ENCODE measurements around the gene MTA3.

- TF ChIP-seq EP300 (IDR thresholded peaks at IDR 0.05; ENCODE audit: borderline replicate concordance) (no peak), MAX (IDR thresholded peaks at IDR 0.05) (no peak), CEBPB (IDR thresholded peaks at IDR 0.05) (no peak), RAD21 (IDR thresholded peaks at IDR 0.05; ENCODE audit: low read depth) (no peak), FOXM1 (IDR thresholded peaks at IDR 0.05; ENCODE audit: borderline replicate concordance, low read depth) (no peak), NFIC (IDR thresholded peaks at IDR 0.05) (no peak), CREB1 (IDR thresholded peaks at IDR 0.05; ENCODE audit: low read depth) (no peak), TAF1 (IDR thresholded peaks at IDR 0.05; ENCODE audit: low read depth) (no peak), ZBTB7A (IDR thresholded peaks at IDR 0.05; ENCODE audit: low read depth) (no peak), YY1 (IDR thresholded peaks at IDR 0.05; ENCODE audit: low read depth) (no peak), TEAD4 (IDR thresholded peaks at IDR 0.05) (no peak), TCF12 (IDR thresholded peaks at IDR 0.05; ENCODE audit: low read depth) (no peak)
- TF ChIP-seq, protein P1, sequence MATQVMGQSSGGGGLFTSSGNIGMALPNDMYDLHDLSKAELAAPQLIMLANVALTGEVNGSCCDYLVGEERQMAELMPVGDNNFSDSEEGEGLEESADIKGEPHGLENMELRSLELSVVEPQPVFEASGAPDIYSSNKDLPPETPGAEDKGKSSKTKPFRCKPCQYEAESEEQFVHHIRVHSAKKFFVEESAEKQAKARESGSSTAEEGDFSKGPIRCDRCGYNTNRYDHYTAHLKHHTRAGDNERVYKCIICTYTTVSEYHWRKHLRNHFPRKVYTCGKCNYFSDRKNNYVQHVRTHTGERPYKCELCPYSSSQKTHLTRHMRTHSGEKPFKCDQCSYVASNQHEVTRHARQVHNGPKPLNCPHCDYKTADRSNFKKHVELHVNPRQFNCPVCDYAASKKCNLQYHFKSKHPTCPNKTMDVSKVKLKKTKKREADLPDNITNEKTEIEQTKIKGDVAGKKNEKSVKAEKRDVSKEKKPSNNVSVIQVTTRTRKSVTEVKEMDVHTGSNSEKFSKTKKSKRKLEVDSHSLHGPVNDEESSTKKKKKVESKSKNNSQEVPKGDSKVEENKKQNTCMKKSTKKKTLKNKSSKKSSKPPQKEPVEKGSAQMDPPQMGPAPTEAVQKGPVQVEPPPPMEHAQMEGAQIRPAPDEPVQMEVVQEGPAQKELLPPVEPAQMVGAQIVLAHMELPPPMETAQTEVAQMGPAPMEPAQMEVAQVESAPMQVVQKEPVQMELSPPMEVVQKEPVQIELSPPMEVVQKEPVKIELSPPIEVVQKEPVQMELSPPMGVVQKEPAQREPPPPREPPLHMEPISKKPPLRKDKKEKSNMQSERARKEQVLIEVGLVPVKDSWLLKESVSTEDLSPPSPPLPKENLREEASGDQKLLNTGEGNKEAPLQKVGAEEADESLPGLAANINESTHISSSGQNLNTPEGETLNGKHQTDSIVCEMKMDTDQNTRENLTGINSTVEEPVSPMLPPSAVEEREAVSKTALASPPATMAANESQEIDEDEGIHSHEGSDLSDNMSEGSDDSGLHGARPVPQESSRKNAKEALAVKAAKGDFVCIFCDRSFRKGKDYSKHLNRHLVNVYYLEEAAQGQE (IDR thresholded peaks at IDR 0.05; ENCODE audit: low read depth) = no peak
These were observed 218.3 kb downstream of the MTA3 start for GRCh38 chr2:42786561-42787345.
